NCI-H2227 treated with DMSO at 0.1 percent for 48 hours (cell line): ENCODE data around the gene WWC2.
"Not testable (repeated sequence)": the region's sequence is repeated elsewhere in the genome, so short reads cannot be mapped to it uniquely, and the experiment has no call there.

ENCODE experiments used
- DNase-seq: peaks from one replicate; lab custom pipeline; 2025; lab: John Stamatoyannopoulos, UW

The WWC2 gene

GRCh38 chr4:183172881-183173280 is 73.8 kb downstream of the WWC2 start:
- no peak for DNase-seq

- DNase-seq: no peak
Observed at GRCh38 chr4:183173580-183174526, 74.8 kb downstream of the WWC2 start.

GRCh38 chr4:183175631-183176232 is 76.7 kb downstream of the WWC2 start:
- no peak for DNase-seq

- DNase-seq: no peak
Observed at GRCh38 chr4:183177001-183177400, 77.9 kb downstream of the WWC2 start.

- DNase-seq: no peak
Observed at GRCh38 chr4:183178201-183178600, 79.1 kb downstream of the WWC2 start.

GRCh38 chr4:183180096-183180495 is 81.0 kb downstream of the WWC2 start:
- DNase-seq: no peak

GRCh38 chr4:183180621-183181020 is 81.6 kb downstream of the WWC2 start:
- no peak for DNase-seq

- DNase-seq: no peak
Observed at GRCh38 chr4:183181081-183181480, 82.0 kb downstream of the WWC2 start.

GRCh38 chr4:183182873-183183725 is 84.0 kb downstream of the WWC2 start:
- no peak for DNase-seq

GRCh38 chr4:183183906-183184535 is 85.0 kb downstream of the WWC2 start:
- no peak for DNase-seq

GRCh38 chr4:183185018-183185417 is 86.0 kb downstream of the WWC2 start:
- no peak for DNase-seq

- DNase-seq: no peak
Observed at GRCh38 chr4:183185559-183185958, 86.5 kb downstream of the WWC2 start.

- no peak for DNase-seq
Observed at GRCh38 chr4:183186813-183187212, 87.8 kb downstream of the WWC2 start.

- DNase-seq: no peak
Observed at GRCh38 chr4:183190900-183191527, 92.0 kb downstream of the WWC2 start.

- DNase-seq: no peak
Observed at GRCh38 chr4:183191630-183192029, 92.6 kb downstream of the WWC2 start.

GRCh38 chr4:183192571-183192970 is 93.5 kb downstream of the WWC2 start:
- DNase-seq: no peak

- DNase-seq: not testable (repeated sequence)
Observed at GRCh38 chr4:183193730-183194338, 94.8 kb downstream of the WWC2 start.

GRCh38 chr4:183195534-183195933 is 96.5 kb downstream of the WWC2 start:
- DNase-seq: no peak

GRCh38 chr4:183197140-183197539 is 98.1 kb downstream of the WWC2 start:
- DNase-seq: no peak

- DNase-seq: no peak
Observed at GRCh38 chr4:183200453-183200852, 101.4 kb downstream of the WWC2 start.

- DNase-seq: no peak
Observed at GRCh38 chr4:183201331-183201730, 102.3 kb downstream of the WWC2 start.
